Karpas-422 (cell line): Measurements from ENCODE around the gene CFAP57. TPM values are rescaled to one million over a fixed set of nuclear protein-coding genes. Genes with fewer than 3 reads are reported as not detected.

Experiments used
- DNase-seq: peaks from one replicate; pipeline ENCODE4 v3.0.0-alpha.2; 2015
- H2AFZ ChIP-seq: fragments of 200-600 bp; sonication (generic); 2 replicates; pipeline ENCODE4 v1.6.1; 2014; ENCODE audit warnings: antibody characterized with exemption, low read length, mixed read lengths
- H3K27ac ChIP-seq: fragments of 200-600 bp; sonication (generic); 2 replicates; pipeline ENCODE4 v1.5.1; 2014; ENCODE audit warnings: mild to moderate bottlenecking, low read length, moderate library complexity
- H3K27me3 ChIP-seq: fragments of 200-600 bp; sonication (generic); 2 replicates; pipeline ENCODE4 v1.6.1; 2014; ENCODE audit warnings: low read length, mixed read lengths
- H3K36me3 ChIP-seq: fragments of 200-600 bp; sonication (generic); 2 replicates; pipeline ENCODE4 v1.6.1; 2014; ENCODE audit warnings: low read length, mixed read lengths; ENCODE audit not compliant: insufficient read depth
- H3K4me1 ChIP-seq: fragments of 200-600 bp; sonication (generic); 2 replicates; pipeline ENCODE4 v1.6.1; 2014; ENCODE audit warnings: mild to moderate bottlenecking, low read length, mixed read lengths
- H3K4me2 ChIP-seq: fragments of 200-600 bp; sonication (generic); 2 replicates; pipeline ENCODE4 v1.6.1; 2014; ENCODE audit warnings: low read length, low read depth, mild to moderate bottlenecking; ENCODE audit not compliant: poor library complexity, severe bottlenecking
- H3K4me3 ChIP-seq: fragments of 200-600 bp; sonication (generic); 2 replicates; pipeline ENCODE4 v1.5.1; 2014; ENCODE audit warnings: mild to moderate bottlenecking, antibody characterized with exemption, low read length, mixed read lengths
- H3K79me2 ChIP-seq: fragments of 200-600 bp; sonication (generic); 2 replicates; pipeline ENCODE4 v1.6.1; 2014; ENCODE audit warnings: mild to moderate bottlenecking, low read length, mixed read lengths
- H3K9ac ChIP-seq: fragments of 200-600 bp; sonication (generic); 2 replicates; pipeline ENCODE4 v1.6.0; 2014; ENCODE audit warnings: low read length
- H3K9me2 ChIP-seq: fragments of 200-600 bp; sonication (generic), shearing (Covaris generic); replicated peaks from 2 replicates; pipeline ENCODE4 v1.6.0; 2014; ENCODE audit warnings: mild to moderate bottlenecking, low read length, moderate library complexity; ENCODE audit not compliant: insufficient read depth
- H3K9me3 ChIP-seq: fragments of 300-700, 200-600 bp; sonication (generic); 2 replicates; pipeline ENCODE4 v1.6.1; 2014; ENCODE audit warnings: low read length, mixed read lengths
- H4K20me1 ChIP-seq: fragments of 200-600 bp; sonication (generic); 2 replicates; pipeline ENCODE4 v1.6.1; 2014; ENCODE audit warnings: mild to moderate bottlenecking, antibody characterized with exemption, low read length, low read depth; ENCODE audit not compliant: insufficient read depth
- total RNA-seq: library from RNA; depleted of rRNA; stranded (reverse); fragments of >200 nt; shearing (Covaris generic); gene quantifications from 2 replicates; pipeline ENCODE4 v1.2.3, GENCODE V29; 2014; ENCODE audit warnings: low replicate concordance

Gene CFAP57
- total RNA-seq, 1 experiment from 2014 or later, result not detected

- Histone ChIP-seq H4K20me1 (no peaks in the 10 kb centered on the region), H3K27ac (no peak overlapping the region), H3K36me3 (no peaks in the 10 kb centered on the region), H3K9ac (no peak overlapping the region), H3K4me3 (no peak overlapping the region), H3K9me3 (no peaks in the 10 kb centered on the region), H3K9me2 (no peaks in the 10 kb centered on the region), H3K27me3 (no peaks in the 10 kb centered on the region), H3K4me2 (no peak overlapping the region), H3K4me1 (no peaks in the 10 kb centered on the region), H3K79me2 (no peaks in the 10 kb centered on the region), H2AFZ (no peak overlapping the region)
- DNase-seq, result no peak
These were observed 74.5 kb downstream of the CFAP57 start for GRCh38 chr1:43246466-43247213.

GRCh38 chr1:43247256-43247921, 75.3 kb downstream of the CFAP57 start:
- Histone ChIP-seq H3K4me2 (no peak overlapping the region), H3K4me1 (peaks cover 3% of the 10 kb centered on the region), H4K20me1 (no peaks in the 10 kb centered on the region), H3K27me3 (no peaks in the 10 kb centered on the region), H2AFZ (no peak overlapping the region), H3K9ac (no peak overlapping the region), H3K36me3 (no peaks in the 10 kb centered on the region), H3K27ac (no peak overlapping the region), H3K9me2 (no peaks in the 10 kb centered on the region), H3K79me2 (no peaks in the 10 kb centered on the region), H3K4me3 (no peak overlapping the region), H3K9me3 (no peaks in the 10 kb centered on the region)
- no peak for DNase-seq

GRCh38 chr1:43250351-43250761, 78.2 kb downstream of the CFAP57 start:
- Histone ChIP-seq H3K4me3 (no peak overlapping the region), H3K27ac (no peak overlapping the region), H3K4me2 (no peak overlapping the region), H3K36me3 (no peaks in the 10 kb centered on the region), H2AFZ (no peak overlapping the region), H3K9ac (no peak overlapping the region), H3K9me2 (no peaks in the 10 kb centered on the region), H3K79me2 (no peaks in the 10 kb centered on the region), H3K9me3 (no peaks in the 10 kb centered on the region), H4K20me1 (no peaks in the 10 kb centered on the region), H3K4me1 (peaks cover 3% of the 10 kb centered on the region), H3K27me3 (no peaks in the 10 kb centered on the region)
- DNase-seq, result no peak

GRCh38 chr1:43251024-43251423, 78.9 kb downstream of the CFAP57 start:
- Histone ChIP-seq H4K20me1 (no peaks in the 10 kb centered on the region), H3K27me3 (no peaks in the 10 kb centered on the region), H3K79me2 (no peaks in the 10 kb centered on the region), H3K4me1 (peaks cover 3% of the 10 kb centered on the region), H3K4me3 (no peak overlapping the region), H3K9me2 (no peaks in the 10 kb centered on the region), H3K4me2 (no peak overlapping the region), H3K27ac (no peak overlapping the region), H3K36me3 (no peaks in the 10 kb centered on the region), H3K9ac (no peak overlapping the region), H3K9me3 (no peaks in the 10 kb centered on the region), H2AFZ (no peak overlapping the region)
- DNase-seq, result no peak

- Histone ChIP-seq H3K27ac (no peak overlapping the region), H3K36me3 (no peaks in the 10 kb centered on the region), H3K4me1 (peaks cover 3% of the 10 kb centered on the region), H3K4me3 (no peak overlapping the region), H4K20me1 (no peaks in the 10 kb centered on the region), H3K79me2 (no peaks in the 10 kb centered on the region), H2AFZ (no peak overlapping the region), H3K27me3 (no peaks in the 10 kb centered on the region), H3K9ac (no peak overlapping the region), H3K9me3 (no peaks in the 10 kb centered on the region), H3K4me2 (no peak overlapping the region), H3K9me2 (no peaks in the 10 kb centered on the region)
- DNase-seq, result no peak
These were observed 80.1 kb downstream of the CFAP57 start for GRCh38 chr1:43252225-43252624.

- H3K4me1 ChIP-seq, result peaks cover 3% of the 10 kb centered on the region
- H2AFZ ChIP-seq, result no peak overlapping the region
- no peaks in the 10 kb centered on the region for H3K9me2 ChIP-seq
- no peaks in the 10 kb centered on the region for H3K27me3 ChIP-seq
- H3K9ac ChIP-seq, result no peak overlapping the region
- H3K4me3 ChIP-seq, result no peak overlapping the region
- no peaks in the 10 kb centered on the region for H3K9me3 ChIP-seq
- DNase-seq, result no peak
- H3K4me2 ChIP-seq, result no peak overlapping the region
- H3K79me2 ChIP-seq, result no peaks in the 10 kb centered on the region
- H3K36me3 ChIP-seq, result no peaks in the 10 kb centered on the region
- H3K27ac ChIP-seq, result no peak overlapping the region
- no peaks in the 10 kb centered on the region for H4K20me1 ChIP-seq
These were observed 81.0 kb downstream of the CFAP57 start for GRCh38 chr1:43253173-43253572.

GRCh38 chr1:43253876-43254275, 81.7 kb downstream of the CFAP57 start:
- peaks cover 3% of the 10 kb centered on the region for H3K4me1 ChIP-seq
- no peaks in the 10 kb centered on the region for H3K79me2 ChIP-seq
- H3K36me3 ChIP-seq, result no peaks in the 10 kb centered on the region
- no peak overlapping the region for H3K9ac ChIP-seq
- H2AFZ ChIP-seq, result no peak overlapping the region
- H3K27me3 ChIP-seq, result no peaks in the 10 kb centered on the region
- no peaks in the 10 kb centered on the region for H3K9me3 ChIP-seq
- no peak overlapping the region for H3K27ac ChIP-seq
- no peak overlapping the region for H3K4me3 ChIP-seq
- no peaks in the 10 kb centered on the region for H4K20me1 ChIP-seq
- H3K9me2 ChIP-seq, result no peaks in the 10 kb centered on the region
- H3K4me2 ChIP-seq, result no peak overlapping the region
- no peak for DNase-seq

GRCh38 chr1:43255438-43256210, 83.5 kb downstream of the CFAP57 start:
- no peak overlapping the region for H3K9ac ChIP-seq
- H3K79me2 ChIP-seq, result no peaks in the 10 kb centered on the region
- no peak overlapping the region for H3K4me3 ChIP-seq
- no peaks in the 10 kb centered on the region for H3K27me3 ChIP-seq
- no peak overlapping the region for H3K4me2 ChIP-seq
- no peak overlapping the region for H2AFZ ChIP-seq
- H3K4me1 ChIP-seq, result peaks cover 3% of the 10 kb centered on the region
- DNase-seq, result no peak
- H3K36me3 ChIP-seq, result no peaks in the 10 kb centered on the region
- H3K9me3 ChIP-seq, result no peaks in the 10 kb centered on the region
- H4K20me1 ChIP-seq, result no peaks in the 10 kb centered on the region
- H3K27ac ChIP-seq, result no peak overlapping the region
- H3K9me2 ChIP-seq, result no peaks in the 10 kb centered on the region
